Natural killer cell treated with Interleukin-12 subunit alpha and Interleukin-12 subunit beta and Interleukin-15 and Interleukin-18, amount 100 ng/mL, for 72 hours (primary cell): ENCODE results near the gene TMEM184A. TPM values are rescaled to one million over a fixed set of nuclear protein-coding genes. Genes with fewer than 3 reads are reported as not detected.

ENCODE experiments used
- ATAC-seq, 2 donors: fragments of 150-1000 bp; cut with Tn5 transposase in 1 of 2; sonication (Bioruptor Pico), chemical (Tn5 transposase) in 1 of 2; 2 replicates each; pipeline ENCODE4 v1.10.0; 2021
- DNase-seq: peaks from one replicate; pipeline ENCODE4 v3.0.0; 2022; ENCODE audit warnings: low spot score
- H3K27ac Mint-ChIP-seq, 2 donors: 1 replicate in 1 of 2; 2 replicates in 1 of 2; pipeline ENCODE4 v1.8.0; 2022; ENCODE audit warnings: mixed read lengths in 2 of 2, mild to moderate bottlenecking in 1 of 2, moderate library complexity in 1 of 2
- H3K27me3 Mint-ChIP-seq, 2 donors: 1 replicate in 1 of 2; 2 replicates in 1 of 2; pipeline ENCODE4 v1.8.0; 2022; ENCODE audit warnings: mixed read lengths in 2 of 2
- H3K36me3 Mint-ChIP-seq: one replicate; pipeline ENCODE4 v1.8.0; 2022; ENCODE audit warnings: mixed read lengths
- H3K4me1 Mint-ChIP-seq, 2 donors: 1 replicate in 1 of 2; 2 replicates in 1 of 2; pipeline ENCODE4 v1.8.0; 2022; ENCODE audit warnings: low read depth in 2 of 2, mixed read lengths in 2 of 2, mild to moderate bottlenecking in 1 of 2
- H3K4me3 Mint-ChIP-seq: one replicate; pipeline ENCODE4 v1.8.0; 2022; ENCODE audit warnings: mixed read lengths
- H3K9me3 Mint-ChIP-seq: 2 replicates; pipeline ENCODE4 v1.8.0; 2022; ENCODE audit warnings: mixed read lengths
- total RNA-seq, 2 donors: library from RNA; stranded (reverse); gene quantifications; one replicate each; pipeline ENCODE4 v1.2.3, GENCODE V29; 2022

TMEM184A gene
- total RNA-seq, result not detected

DNA sequence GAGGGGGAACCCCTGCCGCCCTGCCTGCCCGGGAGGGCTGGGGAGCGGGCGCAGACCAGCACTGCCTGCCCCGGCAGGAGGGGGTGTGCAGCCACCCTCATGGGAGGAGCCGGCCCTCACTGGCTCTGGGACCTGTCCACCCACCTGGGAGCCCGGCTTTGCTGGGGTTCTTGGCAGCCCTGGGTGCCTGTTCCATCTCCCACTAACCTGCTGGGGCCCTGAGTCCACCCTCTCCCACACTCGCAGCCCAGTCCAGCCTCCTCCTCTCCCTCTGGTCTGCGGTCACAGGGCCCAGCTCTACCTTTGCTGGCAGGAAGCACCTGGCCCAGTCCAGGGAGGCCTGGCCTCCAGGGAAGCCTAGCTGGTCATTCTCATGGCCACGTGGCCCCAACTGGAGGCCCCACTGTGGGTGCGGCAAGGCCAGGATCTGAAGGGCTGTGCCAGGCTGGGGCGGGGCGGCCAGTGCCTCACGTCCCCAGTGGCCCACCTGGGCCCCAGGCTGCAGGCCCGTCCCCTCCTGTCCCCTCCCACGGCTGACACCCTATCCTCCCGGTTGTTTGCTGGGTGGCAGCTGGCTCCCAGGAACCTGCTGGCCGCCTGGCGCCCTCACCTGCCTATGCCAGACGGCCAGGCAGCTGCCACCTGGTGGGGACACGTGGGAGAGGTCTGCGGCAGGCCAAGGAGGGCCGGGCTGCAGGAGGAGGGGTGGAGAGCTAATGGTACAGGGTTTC, at the start of gene TMEM184A:
TSS of gene TMEM184A (minus strand) at position 393 of the 731 bp plus-strand sequence. CDS start 721 bp downstream, outside the sequence.
- no peaks in the 10 kb centered on the region for H3K4me1 Mint-ChIP-seq

DNA sequence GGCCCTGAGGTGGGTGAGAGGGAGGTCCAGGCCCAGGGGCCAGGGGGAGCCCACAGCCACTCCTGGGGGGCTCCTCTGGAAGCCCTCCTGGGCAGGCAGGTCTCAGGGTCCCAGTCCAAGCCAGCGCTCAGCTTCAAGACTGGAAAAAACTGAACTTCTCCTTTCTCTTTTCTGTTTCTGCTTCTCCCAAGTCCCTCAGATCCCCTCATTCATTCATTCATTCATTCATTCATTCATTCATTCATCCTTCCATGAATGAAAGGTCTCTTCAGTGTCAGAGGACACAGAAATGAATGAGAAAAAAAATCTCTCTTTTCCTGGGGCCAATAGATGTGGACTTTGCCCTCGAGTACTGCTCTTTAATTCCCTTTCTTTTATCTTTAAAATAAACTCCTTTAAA, 48.4 kb upstream of the TMEM184A start:
- H3K27me3 Mint-ChIP-seq, result peaks cover 3 to 8% of the 10 kb centered on the region in 2 donors
- H3K4me3 Mint-ChIP-seq, result no peak overlapping the region
- H3K36me3 Mint-ChIP-seq, result no peaks in the 10 kb centered on the region
- no peaks in the 10 kb centered on the region for H3K9me3 Mint-ChIP-seq
- H3K4me1 Mint-ChIP-seq, result no peaks in the 10 kb centered on the region
- H3K27ac Mint-ChIP-seq, result no peak overlapping the region
- no peak for ATAC-seq
- no peak for DNase-seq

More for the DNA sequence above, at the start of gene TMEM184A:
- Mint-ChIP-seq H3K27me3 (no peaks in the 10 kb centered on the region), H3K4me3 (no peak within 1 kb of the TSS), H3K36me3 (no peaks in the 10 kb centered on the region), H3K9me3 (no peaks in the 10 kb centered on the region), H3K27ac (no peak within 1 kb of the TSS)
- no peak for DNase-seq
- no peak for ATAC-seq

DNA sequence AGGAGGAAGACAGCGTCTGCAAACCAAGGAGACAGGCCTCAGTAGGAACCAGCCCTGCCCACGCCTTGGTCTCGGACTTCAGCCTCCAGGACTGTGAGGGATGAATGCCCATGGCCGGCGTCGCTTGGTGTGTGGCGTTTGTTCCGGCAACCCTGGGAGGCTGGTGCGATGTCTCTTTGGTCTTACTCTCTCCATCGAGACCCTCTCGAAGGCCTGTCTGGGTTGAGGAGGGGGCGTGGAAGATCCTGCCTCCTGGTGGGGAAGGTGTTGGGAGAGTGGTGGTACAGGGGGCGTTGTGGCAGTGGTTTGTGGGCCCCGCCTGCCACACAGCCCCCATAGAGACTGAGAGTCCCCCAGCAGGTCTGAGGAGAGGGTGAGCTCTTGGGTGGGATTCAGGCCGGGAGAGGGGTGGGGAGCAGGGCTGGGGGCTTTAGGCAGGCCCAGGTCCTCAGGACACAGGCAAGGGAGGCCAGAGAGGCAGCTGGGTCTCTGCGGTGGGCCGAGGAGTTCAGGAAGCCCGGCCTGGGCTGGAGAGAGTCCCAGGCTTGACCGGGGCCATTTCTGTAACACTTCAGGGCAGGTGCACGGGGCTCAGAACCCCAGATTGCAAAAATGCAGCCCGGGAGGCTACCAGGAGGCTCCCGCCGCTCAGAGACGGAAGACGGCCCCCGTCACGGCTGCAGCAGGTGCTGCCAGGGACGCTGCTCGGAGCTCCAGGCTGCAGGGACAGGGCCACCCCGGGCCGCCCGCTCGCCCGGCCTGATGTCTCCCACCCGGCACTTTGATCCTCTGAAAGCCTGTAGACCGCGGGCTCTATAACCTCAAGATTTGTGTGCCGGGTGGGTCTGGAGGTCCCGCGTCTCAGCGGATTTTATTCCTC, 47.6 kb upstream of the TMEM184A start:
- Mint-ChIP-seq H3K9me3 (no peaks in the 10 kb centered on the region), H3K27me3 (peaks cover 3 to 8% of the 10 kb centered on the region in 2 donors), H3K36me3 (no peaks in the 10 kb centered on the region), H3K4me1 (no peaks in the 10 kb centered on the region), H3K4me3 (no peak overlapping the region), H3K27ac (no peak overlapping the region)
- DNase-seq (no peak), ATAC-seq (no peak)

DNA sequence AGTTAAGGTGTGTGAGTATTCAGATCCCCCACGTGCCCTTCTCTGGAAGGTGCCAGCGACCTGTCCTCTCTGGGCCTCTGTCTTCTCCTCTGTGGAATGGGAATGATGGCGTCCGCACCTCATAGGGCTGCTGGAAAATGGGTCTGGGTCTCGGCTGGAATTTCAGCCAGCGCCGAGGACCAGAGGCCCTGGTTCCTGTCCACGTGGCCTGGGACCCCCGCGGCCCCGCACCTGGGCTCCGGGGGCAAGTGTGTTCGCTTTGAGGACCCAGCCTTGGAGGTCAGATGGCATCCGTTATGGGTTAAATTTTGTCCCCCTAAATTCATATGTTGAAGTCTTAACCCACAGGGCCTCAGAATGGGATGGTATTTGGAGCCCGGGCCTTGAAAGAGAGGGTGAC, 46.4 kb upstream of the TMEM184A start:
- DNase-seq (no peak), ATAC-seq (no peak)
- Mint-ChIP-seq H3K27ac (no peak overlapping the region), H3K4me1 (no peaks in the 10 kb centered on the region), H3K36me3 (no peaks in the 10 kb centered on the region), H3K4me3 (no peak overlapping the region), H3K9me3 (no peaks in the 10 kb centered on the region), H3K27me3 (peaks cover 3 to 8% of the 10 kb centered on the region in 2 donors)

DNA sequence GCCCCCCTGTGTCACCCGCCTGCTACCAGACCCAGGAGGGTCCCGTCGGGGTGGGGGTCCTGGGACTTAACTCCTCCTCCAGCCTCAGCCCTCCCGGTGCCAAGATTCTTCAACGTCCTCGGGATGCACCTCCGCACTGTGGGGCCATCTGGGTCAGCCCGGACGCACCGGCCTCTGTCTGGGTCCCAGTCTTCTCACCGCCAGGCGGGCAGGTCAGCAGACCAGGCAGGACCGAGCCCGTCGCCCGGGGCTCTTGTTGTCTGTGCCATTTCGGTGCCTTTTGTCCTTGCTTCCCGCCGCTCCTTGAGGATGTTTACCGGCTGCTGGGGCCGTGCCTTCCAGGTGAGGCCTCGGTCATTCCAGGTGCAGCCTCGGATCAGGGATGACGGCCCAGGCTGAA, 46.0 kb upstream of the TMEM184A start:
- Mint-ChIP-seq H3K9me3 (no peaks in the 10 kb centered on the region), H3K27me3 (peaks cover 3% of the 10 kb centered on the region in 2 donors), H3K4me3 (no peak overlapping the region), H3K27ac (no peak overlapping the region), H3K4me1 (no peaks in the 10 kb centered on the region), H3K36me3 (no peaks in the 10 kb centered on the region)
- ATAC-seq (no peak), DNase-seq (no peak)

DNA sequence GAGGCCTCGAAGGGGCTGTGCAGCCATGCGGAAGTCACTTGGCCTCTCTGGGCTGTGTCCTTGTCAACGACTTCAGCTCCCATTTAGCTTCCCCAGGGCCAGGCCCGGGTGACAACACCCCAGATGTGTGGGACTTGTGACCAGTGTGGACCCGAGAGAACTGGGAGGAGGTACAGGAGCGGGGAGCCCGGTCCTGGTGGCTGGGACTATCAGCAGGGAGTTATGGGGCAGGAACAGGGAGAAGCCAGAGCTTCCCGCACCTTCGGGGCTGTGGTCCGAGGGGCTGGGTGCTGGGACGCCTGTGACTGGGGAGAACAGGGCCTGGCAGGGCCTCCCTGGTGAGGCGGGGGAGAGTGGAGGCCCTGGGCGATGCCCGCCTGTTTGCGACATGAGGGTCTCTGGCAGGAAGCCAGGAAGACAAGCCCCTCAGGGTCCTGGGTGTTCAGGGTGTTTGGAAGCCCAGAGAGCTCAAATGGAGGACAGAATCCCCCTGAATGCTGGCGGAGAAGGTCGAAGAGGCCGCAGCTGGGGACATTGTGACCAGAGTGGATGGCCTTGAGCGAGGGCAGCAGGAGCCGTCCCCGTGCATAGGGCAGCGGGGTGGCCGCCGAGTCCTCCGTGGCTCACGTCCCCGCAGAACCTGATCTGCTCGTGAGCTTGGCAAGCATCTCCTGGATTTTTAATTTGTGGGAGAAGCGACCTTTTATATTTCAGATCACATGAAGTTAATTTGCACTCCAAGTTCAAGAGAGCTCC, 43.8 kb upstream of the TMEM184A start:
- Mint-ChIP-seq H3K27ac (no peak overlapping the region), H3K4me3 (no peak overlapping the region), H3K36me3 (no peaks in the 10 kb centered on the region), H3K4me1 (no peaks in the 10 kb centered on the region), H3K9me3 (no peaks in the 10 kb centered on the region), H3K27me3 (peaks cover 9% of the 10 kb centered on the region in 2 donors)
- DNase-seq (no peak), ATAC-seq (no peak)

DNA sequence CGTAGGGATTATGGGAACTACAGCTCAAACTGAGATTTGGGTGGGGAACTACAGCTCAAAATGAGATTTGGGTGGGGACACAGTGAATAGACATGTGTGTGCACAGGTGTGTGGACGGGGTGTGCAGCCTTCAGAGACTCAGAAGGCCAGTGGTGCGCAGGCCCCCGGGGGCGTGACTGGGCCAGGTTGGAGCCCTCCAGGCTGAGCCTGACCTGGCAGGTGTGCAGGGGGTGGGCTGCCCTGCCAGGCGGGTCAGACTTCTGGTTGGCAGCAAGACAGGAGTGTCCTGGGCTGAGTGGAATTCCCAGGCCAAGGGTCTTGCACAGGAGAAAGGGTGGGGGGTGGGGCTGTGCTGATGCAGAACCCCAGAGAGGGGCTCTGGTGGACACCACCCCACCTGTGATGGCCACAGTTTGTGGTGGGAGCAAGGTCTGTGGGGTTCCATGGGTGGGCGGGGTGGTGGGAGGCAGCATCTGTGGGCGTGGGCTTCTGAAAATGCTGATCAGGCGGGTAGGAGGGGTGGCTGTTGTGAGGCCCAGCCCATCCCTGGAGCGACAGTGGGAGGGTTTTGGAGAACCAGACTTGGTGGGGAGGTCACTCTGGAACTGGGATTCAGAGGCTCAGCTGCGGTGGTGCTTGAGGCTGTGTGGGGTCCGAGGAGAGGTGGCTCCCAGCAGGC, 43.1 kb upstream of the TMEM184A start:
- Mint-ChIP-seq H3K27ac (no peak overlapping the region), H3K27me3 (peaks cover 13 to 14% of the 10 kb centered on the region in 2 donors), H3K9me3 (no peaks in the 10 kb centered on the region), H3K4me1 (no peaks in the 10 kb centered on the region), H3K36me3 (no peaks in the 10 kb centered on the region), H3K4me3 (no peak overlapping the region)
- no peak for ATAC-seq
- DNase-seq, result no peak

DNA sequence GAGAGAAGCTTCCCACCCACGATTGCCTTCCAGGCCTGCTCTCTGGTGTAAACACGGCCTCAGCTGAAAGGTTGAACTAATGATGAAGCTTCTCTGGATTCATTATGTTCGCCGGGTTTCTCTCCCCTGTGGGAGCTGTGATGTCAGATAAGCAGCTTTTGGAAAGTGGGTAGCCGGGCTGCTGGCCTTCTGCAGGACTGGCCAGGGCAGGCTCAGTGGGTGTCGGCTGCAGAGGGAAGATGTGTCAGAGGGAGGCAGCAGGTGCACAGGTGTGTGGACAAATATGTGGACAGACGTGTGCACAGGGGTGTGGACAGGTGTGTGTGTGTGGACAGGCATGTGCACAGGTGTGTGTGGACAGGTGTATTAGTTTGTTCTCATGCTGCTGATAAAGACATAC, 42.3 kb upstream of the TMEM184A start:
- DNase-seq (no peak), ATAC-seq (no peak)
- Mint-ChIP-seq H3K36me3 (no peaks in the 10 kb centered on the region), H3K4me1 (no peaks in the 10 kb centered on the region), H3K27me3 (peaks cover 17% of the 10 kb centered on the region in 2 donors), H3K27ac (no peak overlapping the region), H3K4me3 (no peak overlapping the region), H3K9me3 (no peaks in the 10 kb centered on the region)

DNA sequence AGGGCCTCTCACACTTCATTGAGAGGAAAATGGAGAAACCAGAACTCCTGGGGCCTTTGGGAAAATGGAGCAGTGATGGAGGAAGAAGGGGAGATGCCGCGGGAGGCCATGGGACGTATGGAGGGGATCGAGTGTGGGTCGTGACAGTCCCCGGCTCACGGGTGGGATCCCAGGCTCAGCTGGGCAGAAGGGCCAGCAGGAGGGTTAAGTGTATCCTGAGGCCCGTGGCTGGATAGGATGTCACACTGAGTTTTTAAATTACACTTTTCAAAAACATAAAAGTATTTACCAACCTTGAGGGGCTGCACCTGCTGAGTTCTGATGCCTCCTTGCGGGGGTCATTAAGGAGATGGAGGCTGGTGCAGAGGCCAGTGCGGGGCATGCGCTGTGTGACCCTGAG, 41.8 kb upstream of the TMEM184A start:
- no peaks in the 10 kb centered on the region for H3K9me3 Mint-ChIP-seq
- DNase-seq, result no peak

DNA sequence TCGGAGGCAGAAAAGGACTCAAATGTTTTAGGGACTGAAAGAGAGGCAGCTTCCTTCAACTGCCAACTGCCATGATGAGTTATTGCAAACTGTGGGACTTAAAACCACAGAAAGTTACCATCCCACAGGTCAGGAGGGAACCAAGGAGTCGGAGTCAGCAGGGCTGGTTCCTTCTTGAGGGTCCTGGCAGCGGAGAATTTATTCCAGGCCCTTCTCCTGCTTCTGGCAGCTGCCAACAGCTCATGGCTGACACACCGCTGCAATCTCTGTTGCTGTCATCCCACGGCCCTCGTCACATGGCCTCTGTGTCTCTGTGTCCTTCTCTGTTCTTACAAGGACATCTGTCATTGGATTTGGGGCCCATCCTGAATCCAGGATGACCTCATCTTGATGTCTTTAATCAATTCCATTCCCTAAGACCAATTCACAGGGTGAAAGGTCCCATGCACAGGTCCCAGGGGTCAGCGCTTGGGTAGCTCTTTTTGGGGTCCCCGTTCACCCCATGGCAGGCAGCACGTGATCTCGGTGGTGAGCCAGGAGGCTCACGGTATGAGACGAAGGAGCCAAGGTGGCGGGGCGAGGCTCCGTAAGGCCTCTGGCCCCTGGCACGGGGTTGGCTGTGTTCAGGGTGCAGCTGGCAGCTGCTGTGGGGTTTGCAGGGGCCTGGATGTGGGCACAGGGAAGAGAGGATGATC, 41.2 kb upstream of the TMEM184A start:
- H3K27ac Mint-ChIP-seq, result no peak overlapping the region
- no peaks in the 10 kb centered on the region for H3K4me1 Mint-ChIP-seq
- peaks cover 25% of the 10 kb centered on the region in 2 donors for H3K27me3 Mint-ChIP-seq
- ATAC-seq (no peak), DNase-seq (no peak)
- H3K36me3 Mint-ChIP-seq, result no peaks in the 10 kb centered on the region
- H3K9me3 Mint-ChIP-seq, result no peaks in the 10 kb centered on the region
- no peak overlapping the region for H3K4me3 Mint-ChIP-seq

More for the DNA sequence above, 41.8 kb upstream of the TMEM184A start:
- H3K4me1 Mint-ChIP-seq, result no peaks in the 10 kb centered on the region
- no peak overlapping the region for H3K4me3 Mint-ChIP-seq
- no peak overlapping the region for H3K27ac Mint-ChIP-seq
- H3K36me3 Mint-ChIP-seq, result no peaks in the 10 kb centered on the region
- H3K27me3 Mint-ChIP-seq, result peaks cover 20 to 21% of the 10 kb centered on the region in 2 donors
- no peak for ATAC-seq

DNA sequence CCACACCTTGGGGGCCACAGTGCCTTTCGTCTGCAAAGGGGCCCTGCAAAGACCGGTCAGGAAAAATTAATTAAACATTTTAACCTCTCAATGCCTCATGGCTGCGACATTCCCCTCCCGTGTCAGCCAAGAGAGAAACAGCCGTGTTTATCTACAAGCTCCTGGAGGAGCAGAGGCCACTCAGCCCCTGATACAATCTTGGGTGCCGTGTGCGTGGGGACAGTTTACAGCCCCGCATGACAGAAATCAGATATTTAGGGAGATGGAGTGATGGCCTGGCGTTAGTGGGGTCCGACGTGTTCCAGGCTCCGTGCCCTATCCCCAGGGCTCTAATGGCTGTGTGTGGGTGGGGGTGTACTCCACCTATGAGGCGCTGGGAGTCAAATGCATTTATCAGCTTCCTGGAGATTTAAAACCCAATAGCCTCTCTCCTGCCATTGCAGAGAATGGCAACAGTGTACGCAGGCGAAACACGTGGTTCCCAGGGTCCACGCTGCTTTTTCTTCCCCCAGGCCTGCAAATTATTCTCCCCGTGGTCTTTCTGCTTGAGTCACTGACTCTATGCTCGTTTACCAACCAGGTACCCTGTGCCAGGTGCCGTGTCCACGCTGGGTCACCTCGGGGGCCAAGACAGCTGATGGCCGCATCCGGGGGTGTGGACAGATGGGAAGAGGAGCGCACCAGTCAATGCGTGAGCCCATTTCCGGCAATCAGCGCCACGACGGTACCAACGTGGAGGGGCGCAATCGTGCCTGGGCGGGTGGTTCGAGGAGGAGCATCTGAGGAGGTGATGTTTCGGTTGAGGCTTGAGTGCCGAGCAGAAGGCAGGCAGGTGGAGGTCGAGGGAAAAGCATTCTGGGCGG, 40.4 kb upstream of the TMEM184A start:
- no peak overlapping the region for H3K27ac Mint-ChIP-seq
- ATAC-seq (no peak), DNase-seq (no peak)
- no peak overlapping the region for H3K4me3 Mint-ChIP-seq
- H3K36me3 Mint-ChIP-seq, result no peaks in the 10 kb centered on the region
- H3K4me1 Mint-ChIP-seq, result peaks cover 0 to 2% of the 10 kb centered on the region in 2 donors
- H3K27me3 Mint-ChIP-seq, result peaks cover 29 to 33% of the 10 kb centered on the region in 2 donors
- no peaks in the 10 kb centered on the region for H3K9me3 Mint-ChIP-seq

DNA sequence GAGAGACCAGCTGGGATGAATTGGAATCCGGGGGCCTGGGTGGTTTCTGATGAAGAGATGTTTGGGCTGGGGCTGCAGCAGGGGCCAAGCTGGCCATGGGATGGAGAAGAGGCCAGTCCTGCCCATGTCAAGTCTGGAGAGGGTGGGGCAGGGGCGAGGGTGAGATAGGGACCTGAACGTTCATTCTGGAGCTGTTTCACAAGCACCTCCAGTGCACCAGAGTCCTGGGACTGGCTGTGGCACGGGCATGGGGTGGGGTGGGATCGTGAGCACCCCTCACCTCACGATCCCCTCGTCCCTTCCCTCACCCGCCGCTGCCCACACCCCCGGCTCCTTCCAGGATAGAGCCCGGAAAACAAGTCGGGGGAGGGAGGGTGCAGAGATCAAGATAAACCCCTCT, 39.6 kb upstream of the TMEM184A start:
- Mint-ChIP-seq H3K36me3 (no peaks in the 10 kb centered on the region), H3K9me3 (no peaks in the 10 kb centered on the region), H3K4me1 (peaks cover 0 to 2% of the 10 kb centered on the region in 2 donors), H3K27ac (no peak overlapping the region), H3K27me3 (peaks cover 34 to 35% of the 10 kb centered on the region in 2 donors), H3K4me3 (no peak overlapping the region)
- DNase-seq (no peak), ATAC-seq (no peak)
